HG03175 (cell line): ENCODE measurements around the gene ZNF714.
"Not testable (repeated sequence)": the region's sequence is repeated elsewhere in the genome, so short reads cannot be mapped to it uniquely, and the experiment has no call there.

Experiments
- ATAC-seq: cut with Tn5 transposase; IDR thresholded peaks from one replicate; pipeline ENCODE4 v1.9.1; 2021; ENCODE audit warnings: mild to moderate bottlenecking, moderate library complexity; ENCODE audit not compliant: unreplicated experiment

The ZNF714 gene

DNA sequence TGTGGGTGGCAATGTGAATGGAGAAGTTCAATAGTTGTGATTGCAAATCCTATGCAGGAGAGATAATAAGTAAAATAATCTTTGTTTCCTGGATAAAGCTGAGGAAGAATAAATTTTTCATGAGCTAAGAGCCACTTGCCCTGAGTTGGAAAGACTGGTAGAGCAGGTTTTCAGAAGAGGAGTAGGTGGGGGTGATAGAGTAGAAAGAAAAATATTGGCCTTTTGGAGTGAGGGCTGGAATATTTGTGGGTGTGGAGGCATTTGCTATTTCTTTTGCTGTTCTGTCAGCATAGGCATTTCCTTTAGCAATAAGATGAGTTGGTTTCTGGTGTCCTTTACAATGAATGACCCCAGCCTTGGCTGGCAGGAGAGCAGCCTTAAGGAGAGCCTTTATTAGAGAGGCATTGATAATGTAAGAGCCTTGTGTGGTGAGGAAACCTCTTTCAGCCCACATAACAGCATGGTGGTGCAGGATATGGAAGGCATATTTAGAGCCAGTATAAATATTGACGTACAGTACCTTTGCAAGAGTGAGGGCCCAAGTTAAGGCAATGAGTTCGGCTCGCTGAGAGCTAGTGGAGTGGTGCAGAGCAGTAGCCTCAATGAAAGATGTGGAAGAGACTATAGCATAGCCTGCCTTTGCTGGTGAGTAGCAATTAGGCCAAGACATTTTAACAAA lies 48.2 kb downstream of the ZNF714 start:
- ATAC-seq, result no peak

DNA sequence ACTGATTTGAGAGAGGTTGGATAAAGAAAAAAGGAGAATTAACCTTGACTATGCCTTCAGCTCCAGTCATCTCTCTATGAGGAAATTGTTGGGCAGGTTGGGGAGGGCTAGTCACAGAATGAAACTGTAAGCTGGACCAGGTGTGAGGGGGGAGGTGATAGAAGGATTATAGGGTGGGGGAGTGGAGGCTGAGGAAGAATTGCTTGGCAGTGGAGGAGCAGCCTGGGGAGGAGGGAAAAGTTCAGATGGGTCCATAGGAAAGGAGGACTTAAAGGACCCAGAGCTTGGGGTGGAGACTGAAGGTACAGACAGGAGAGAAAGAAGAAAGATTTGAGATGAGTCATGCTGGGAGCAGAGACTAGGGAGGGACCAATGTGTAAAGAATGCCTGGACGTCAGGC lies 51.6 kb downstream of the ZNF714 start:
- no peak for ATAC-seq

- no peak for ATAC-seq
Observed at GRCh38 chr19:21134934-21135366, 52.9 kb downstream of the ZNF714 start.

DNA sequence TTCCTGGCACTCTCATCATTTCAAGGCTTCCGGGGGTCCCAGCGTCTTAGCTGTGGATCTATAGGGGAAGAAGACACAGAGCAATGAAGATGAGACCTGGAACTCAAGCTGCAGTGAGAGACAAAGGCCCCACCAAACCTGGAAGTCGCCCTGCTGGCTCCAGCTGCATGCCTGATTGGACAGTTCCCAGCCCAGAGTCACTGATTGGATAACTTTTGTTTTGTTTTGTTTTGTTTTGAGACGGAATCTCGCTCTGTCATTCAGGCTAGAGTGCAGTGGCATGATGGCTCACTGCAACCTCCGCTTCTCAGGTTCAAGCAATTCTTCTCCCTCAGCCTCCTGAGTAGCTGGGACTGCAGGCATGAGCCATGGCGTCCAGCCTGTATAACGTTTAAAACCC lies 53.4 kb downstream of the ZNF714 start:
- ATAC-seq, result no peak

DNA sequence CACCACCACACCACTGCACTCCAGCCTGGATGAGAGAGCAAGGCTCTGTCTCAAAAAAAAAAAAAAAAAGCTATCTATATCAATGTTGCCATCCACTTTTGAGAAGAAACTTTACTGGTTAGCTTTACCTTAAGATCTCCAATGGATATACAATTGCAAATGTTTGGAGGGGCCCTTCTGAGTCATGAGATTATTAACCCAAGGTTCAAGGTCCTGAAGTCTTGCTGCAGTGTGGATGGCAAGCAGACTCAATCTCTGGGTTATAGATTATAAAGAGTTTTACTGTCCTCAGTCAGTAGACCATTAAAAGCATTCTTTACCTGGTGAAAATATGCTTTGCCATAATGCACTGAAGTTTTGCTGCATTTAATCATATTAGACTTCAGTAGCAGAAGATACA lies 56.1 kb downstream of the ZNF714 start:
- ATAC-seq, result no peak

DNA sequence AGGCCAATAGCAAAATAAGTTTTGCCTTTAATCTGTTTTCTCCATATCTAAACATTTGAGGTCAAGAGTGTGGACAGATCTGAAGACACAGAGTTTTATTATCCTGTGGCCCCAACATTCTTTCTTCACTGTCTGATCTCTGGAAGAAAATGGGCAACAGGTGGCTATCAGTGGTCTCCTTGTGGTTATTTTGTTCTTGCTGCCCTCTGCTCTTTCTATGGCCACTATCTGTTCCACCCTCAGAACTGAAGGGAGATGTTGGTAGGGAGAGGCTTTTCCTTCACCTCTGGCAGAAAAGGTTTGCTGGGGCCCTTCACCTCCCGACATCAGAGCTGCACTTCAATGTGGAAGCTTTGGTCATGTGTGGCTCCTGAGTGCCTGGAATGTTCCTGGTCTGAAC lies 59.0 kb downstream of the ZNF714 start:
- ATAC-seq, result not testable (repeated sequence)

DNA sequence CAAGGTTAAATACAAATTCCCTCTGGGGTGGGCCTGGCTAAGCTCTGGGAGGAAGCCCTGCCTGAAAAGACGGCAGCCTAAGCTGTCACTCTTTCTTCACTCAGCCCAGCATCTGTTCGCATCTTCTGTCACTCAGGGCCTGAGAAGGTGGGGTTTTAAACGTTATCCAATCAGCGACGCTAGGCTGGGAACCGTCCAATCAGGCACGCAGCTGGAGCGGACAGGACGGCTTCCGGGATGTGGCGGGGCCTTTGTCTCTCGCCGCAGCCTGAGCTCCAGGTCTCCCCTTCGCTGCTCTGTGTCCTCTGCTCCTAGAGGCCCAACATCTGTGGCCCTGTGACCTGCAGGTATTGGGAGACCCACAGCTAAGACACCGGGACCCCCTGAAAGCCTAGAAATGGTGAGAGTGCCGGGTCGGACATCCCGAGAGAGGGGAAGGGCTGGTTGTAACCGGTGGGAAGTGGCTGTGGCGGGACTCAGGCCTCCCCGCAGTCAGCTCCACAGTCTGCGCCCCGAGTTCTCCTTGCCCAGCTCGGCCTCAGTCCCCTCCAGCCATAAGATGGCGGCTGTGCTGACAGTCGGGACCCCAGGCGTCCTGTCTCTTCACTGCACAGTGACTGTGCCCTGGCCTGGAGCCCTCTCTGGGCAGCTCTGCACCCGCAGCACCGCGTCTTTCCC lies 59.9 kb downstream of the ZNF714 start, which contains the start of gene ZNF431:
Gene ZNF431 (plus strand): TSS at position 254 of the 678 bp plus-strand sequence. CDS start 144 bp downstream, at position 398.
- ATAC-seq, result peak; percentile 97

DNA sequence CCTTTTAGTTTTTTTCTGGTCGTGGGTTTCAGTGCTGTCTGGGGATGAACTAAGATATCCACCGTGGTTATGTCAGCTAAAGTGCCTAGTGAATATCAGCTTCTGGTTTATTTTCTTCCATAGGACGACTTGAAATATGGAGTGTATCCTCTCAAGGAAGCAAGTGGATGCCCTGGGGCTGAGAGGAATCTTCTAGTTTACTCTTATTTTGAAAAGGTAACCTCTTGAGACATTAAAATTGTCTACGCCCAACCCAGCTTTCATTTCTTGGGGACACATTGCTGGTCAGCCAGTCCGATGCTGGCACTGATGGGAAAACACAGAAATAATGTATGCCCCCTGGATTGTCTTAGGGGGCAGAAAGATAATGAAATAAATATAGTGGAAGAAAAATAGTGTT lies 61.4 kb downstream of the ZNF714 start:
- no peak for ATAC-seq

GRCh38 chr19:21143854-21144253 lies 61.9 kb downstream of the ZNF714 start:
- no peak for ATAC-seq

DNA sequence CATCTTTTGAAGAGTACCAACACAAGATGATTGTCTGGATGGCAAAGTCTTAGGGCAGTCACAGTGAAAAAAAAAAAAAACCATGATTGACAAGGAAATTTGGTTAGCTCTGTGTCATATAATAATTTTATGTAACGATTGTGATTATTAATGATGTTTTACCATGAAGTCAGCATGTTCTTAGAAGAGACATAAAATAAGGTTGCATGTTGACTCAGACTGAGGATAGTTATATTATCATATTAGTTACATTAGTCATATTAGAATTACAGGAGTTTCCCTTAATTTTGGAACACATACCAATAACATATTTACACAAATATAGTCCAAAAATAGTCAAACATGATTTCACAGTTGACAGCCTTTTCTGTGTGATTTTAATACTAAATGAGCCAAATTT lies 65.5 kb downstream of the ZNF714 start:
- no peak for ATAC-seq

DNA sequence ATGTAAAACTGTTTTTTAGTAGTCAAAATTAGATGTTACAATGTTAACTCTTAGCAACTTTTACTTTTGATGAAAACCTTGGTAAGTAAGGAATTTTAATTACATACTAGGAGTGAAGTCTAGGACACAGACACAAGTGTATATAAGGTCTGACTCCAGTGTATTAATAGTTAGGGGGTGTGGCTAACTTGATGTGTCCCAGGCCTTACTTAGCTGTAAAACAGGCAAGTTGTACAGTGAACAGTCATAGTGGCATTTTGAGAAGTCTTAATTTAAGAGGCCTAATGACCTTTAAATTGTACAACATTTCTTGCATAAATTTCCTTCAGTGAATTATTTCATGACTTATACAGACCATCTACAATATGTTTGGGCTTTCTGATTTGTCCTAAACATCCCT lies 66.7 kb downstream of the ZNF714 start:
- ATAC-seq, result no peak

GRCh38 chr19:21149877-21150276 lies 67.9 kb downstream of the ZNF714 start:
- no peak for ATAC-seq

DNA sequence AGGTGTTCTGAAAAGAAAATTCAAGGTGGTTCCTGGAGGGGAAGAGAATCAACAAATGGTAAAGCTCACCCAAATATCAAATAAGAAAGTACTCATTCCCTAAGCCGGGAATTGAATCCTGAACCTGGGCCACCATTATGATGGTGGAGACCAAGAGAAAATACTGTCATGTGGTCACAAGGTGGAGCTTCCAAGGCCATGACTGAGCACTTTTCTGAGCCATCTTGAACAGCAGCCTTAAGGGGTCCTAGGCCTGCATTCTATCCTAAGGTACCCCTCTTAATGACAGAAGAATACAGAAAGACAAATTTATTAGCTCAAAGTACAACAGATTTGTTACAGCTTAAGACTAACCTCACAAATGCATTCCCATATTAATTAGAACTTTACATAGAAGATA lies 69.5 kb downstream of the ZNF714 start:
- ATAC-seq, result no peak

GRCh38 chr19:21158523-21159135 lies 76.6 kb downstream of the ZNF714 start:
- ATAC-seq, result no peak

- ATAC-seq, result no peak
Observed at GRCh38 chr19:21164541-21164940, 82.5 kb downstream of the ZNF714 start.

- no peak for ATAC-seq
Observed at GRCh38 chr19:21166436-21166835, 84.4 kb downstream of the ZNF714 start.
